HG03139 (cell line): ENCODE measurements around the gene KLHL25.

Experiments
- ATAC-seq: cut with Tn5 transposase; IDR thresholded peaks from one replicate; pipeline ENCODE4 v1.9.1; 2021; ENCODE audit not compliant: unreplicated experiment

KLHL25 gene

GRCh38 chr15:85722374-85723152 lies 72.2 kb downstream of the KLHL25 start:
- ATAC-seq = no peak

DNA sequence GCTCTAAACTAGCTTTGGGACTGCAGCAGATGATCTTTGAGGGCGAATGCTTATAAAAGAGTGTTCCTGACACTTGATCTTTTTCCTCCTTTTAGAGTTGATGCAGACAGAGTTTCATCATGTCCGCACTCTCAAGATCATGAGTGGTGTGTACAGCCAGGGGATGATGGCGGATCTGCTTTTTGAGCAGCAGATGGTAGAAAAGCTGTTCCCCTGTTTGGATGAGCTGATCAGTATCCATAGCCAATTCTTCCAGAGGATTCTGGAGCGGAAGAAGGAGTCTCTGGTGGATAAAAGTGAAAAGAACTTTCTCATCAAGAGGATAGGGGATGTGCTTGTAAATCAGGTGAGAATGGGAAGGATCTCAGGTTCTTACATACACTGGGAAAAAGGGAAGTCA lies 75.7 kb downstream of the KLHL25 start:
- ATAC-seq = no peak

DNA sequence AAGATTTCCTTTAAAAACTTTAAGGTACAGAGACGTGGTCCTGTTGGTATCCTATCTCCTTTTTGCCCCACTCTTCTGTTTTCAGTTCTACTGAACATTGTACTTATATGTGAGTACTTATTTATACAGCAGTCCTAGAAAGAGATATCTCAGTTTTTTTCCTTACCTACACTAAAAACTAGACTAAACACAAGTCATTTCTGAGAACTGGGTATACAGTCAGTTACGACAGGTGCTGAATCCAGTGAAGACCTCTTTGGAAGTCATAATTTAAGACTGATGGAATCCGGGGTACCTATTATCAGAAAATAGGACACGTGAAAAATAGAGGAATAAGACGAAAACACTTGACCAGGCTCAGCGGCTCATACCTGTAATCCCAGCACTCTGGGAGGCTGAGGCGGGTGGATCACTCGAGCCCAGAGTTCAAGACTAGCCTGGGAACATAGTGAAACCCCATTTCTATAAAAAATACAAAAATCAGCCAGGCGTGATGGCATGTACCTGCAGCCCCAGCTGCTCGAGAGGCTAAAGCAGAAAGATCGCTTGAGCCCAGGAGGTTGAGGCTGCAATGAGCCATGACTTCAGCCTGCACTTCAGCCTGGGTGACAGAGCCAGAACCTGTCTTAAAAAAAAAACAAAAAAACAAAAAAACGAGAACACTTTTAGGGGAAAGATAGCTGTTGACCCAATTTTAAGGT lies 76.3 kb downstream of the KLHL25 start:
- ATAC-seq = no peak

- ATAC-seq = no peak
Observed at GRCh38 chr15:85717212-85717611, 77.5 kb downstream of the KLHL25 start.

- ATAC-seq = no peak
Observed at GRCh38 chr15:85716261-85716660, 78.5 kb downstream of the KLHL25 start.

- no peak for ATAC-seq
Observed at GRCh38 chr15:85711580-85712192, 83.0 kb downstream of the KLHL25 start.

- ATAC-seq = no peak
Observed at GRCh38 chr15:85710340-85710842, 84.3 kb downstream of the KLHL25 start.
